ENCODE measurements around the gene KDM8.

DNA sequence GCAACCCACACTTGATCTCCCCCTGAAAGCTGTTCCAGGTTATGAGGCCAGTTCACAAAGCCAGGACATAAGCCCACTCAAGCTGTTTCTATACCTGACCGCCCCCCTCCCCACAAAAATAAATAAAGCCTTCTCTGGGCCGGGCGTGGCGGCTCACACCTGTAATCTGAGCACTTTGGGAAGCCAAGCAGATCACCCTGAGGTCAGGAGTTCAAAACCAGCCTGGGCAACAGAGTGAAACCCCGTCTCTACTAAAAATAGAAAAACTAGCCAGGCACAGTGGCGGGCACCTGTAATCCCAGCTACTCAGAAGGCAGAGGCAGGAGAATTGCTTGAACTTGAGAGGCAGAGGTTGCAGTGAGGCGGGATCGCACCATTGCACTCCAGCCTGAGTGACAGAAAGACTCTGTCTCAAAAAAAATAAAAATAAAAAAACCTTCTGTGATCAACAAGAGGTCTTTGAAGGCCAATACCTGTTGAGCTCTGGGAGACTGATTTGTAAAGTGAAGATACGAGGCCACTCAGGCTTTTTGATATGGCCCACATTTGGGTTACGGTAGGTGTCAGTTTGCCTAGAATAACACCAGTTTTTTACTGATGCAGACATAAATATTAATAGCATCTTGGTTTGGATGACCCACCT lies 2.2 kb downstream of the KDM8 start:
- TF ChIP-seq, protein P1, sequence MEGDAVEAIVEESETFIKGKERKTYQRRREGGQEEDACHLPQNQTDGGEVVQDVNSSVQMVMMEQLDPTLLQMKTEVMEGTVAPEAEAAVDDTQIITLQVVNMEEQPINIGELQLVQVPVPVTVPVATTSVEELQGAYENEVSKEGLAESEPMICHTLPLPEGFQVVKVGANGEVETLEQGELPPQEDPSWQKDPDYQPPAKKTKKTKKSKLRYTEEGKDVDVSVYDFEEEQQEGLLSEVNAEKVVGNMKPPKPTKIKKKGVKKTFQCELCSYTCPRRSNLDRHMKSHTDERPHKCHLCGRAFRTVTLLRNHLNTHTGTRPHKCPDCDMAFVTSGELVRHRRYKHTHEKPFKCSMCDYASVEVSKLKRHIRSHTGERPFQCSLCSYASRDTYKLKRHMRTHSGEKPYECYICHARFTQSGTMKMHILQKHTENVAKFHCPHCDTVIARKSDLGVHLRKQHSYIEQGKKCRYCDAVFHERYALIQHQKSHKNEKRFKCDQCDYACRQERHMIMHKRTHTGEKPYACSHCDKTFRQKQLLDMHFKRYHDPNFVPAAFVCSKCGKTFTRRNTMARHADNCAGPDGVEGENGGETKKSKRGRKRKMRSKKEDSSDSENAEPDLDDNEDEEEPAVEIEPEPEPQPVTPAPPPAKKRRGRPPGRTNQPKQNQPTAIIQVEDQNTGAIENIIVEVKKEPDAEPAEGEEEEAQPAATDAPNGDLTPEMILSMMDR (IDR thresholded peaks at IDR 0.05; ENCODE audit: insufficient read depth, low read length, poor library complexity, severe bottlenecking): no peak
- TF ChIP-seq EZH2phosphoT487 (conservative IDR thresholded peaks at IDR 0.05; ENCODE audit: low read length): no peak
